OCI-LY3 (cell line): ENCODE data around the gene S100B.

ENCODE experiments used
- H2AFZ ChIP-seq: fragments of 200-600, 300-600 bp; shearing (Covaris generic); 2 replicates; pipeline ENCODE4 v1.6.0; 2014; ENCODE audit warnings: antibody characterized with exemption, low read depth, low read length
- H3K27ac ChIP-seq: fragments of 200-600, 300-600 bp; sonication (generic); 2 replicates; pipeline ENCODE4 v1.5.1; 2014; ENCODE audit warnings: mild to moderate bottlenecking, low read length, moderate library complexity, mixed read lengths
- H3K27me3 ChIP-seq: fragments of 200-600, 300-600 bp; sonication (generic); 2 replicates; pipeline ENCODE4 v1.6.1; 2014; ENCODE audit warnings: low read depth, low read length, mixed read lengths
- H3K36me3 ChIP-seq: fragments of 200-600, 300-600 bp; sonication (generic); replicated peaks from 2 replicates; pipeline ENCODE3; 2014; ENCODE audit warnings: low read depth, low read length, mixed read lengths
- H3K4me1 ChIP-seq: fragments of 300-600, 200-600 bp; sonication (generic); 2 replicates; pipeline ENCODE4 v1.6.1; 2014; ENCODE audit warnings: low read length, mixed read lengths
- H3K4me2 ChIP-seq: fragments of 200-600, 300-600 bp; sonication (generic); 2 replicates; pipeline ENCODE4 v1.6.1; 2014; ENCODE audit warnings: low read length, mixed read lengths
- H3K4me3 ChIP-seq: fragments of 300-600, 200-600 bp; sonication (generic); 2 replicates; pipeline ENCODE4 v1.5.1; 2014; ENCODE audit warnings: antibody characterized with exemption, mild to moderate bottlenecking, low read length, moderate library complexity
- H3K79me2 ChIP-seq: fragments of 300-600, 200-600 bp; shearing (Covaris generic); 2 replicates; pipeline ENCODE4 v1.6.1; 2014; ENCODE audit warnings: mild to moderate bottlenecking, low read length, mixed read lengths
- H3K9ac ChIP-seq: fragments of 300-600, 200-600 bp; shearing (Covaris generic); 2 replicates; pipeline ENCODE4 v1.6.0; 2014; ENCODE audit warnings: mild to moderate bottlenecking, low read length, moderate library complexity
- H3K9me3 ChIP-seq: fragments of 200-600, 300-600 bp; shearing (Covaris generic); 2 replicates; pipeline ENCODE4 v1.6.1; 2014; ENCODE audit warnings: low read length, mixed read lengths; ENCODE audit not compliant: insufficient read depth
- H4K20me1 ChIP-seq: fragments of 200-600, 300-600 bp; sonication (generic); 2 replicates; pipeline ENCODE4 v1.6.1; 2016; ENCODE audit warnings: low read length, mixed read lengths; ENCODE audit not compliant: insufficient read depth
- CTCF ChIP-seq: fragments of 200-600, 300-600 bp; sonication (generic); IDR thresholded peaks from 2 replicates; pipeline ENCODE4 v1.5.1; 2014; ENCODE audit warnings: antibody characterized with exemption, low read length, low read depth
- EZH2phosphoT487 ChIP-seq: fragments of 200-600 bp; shearing (Covaris generic); IDR thresholded peaks from 2 replicates; pipeline ENCODE4 v1.6.1; 2018; ENCODE audit warnings: antibody characterized with exemption, mixed run types, low read depth

Gene S100B

DNA sequence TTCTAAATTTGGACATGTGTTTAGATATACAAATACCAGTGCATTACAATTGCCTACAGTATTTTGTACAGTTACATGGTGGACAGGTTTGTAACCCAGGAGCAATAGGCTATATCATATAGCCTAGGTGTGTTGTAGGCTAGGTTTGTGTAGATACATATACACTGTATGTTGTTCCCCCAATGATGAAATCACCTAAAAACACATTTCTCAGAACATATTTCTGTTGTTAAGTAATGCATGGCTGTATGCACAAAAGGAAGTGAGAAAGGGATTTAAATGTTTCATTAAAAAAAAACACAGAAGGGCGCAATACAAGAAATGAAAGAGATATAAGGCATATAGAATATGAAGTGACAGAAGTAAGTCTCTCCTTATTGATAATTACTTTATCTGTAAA lies 32.0 kb downstream of the S100B start:
- Histone ChIP-seq H3K27ac (peak overlapping the region; percentile 51), H3K4me2 (peak overlapping the region; percentile 44), H2AFZ (no peak overlapping the region), H3K27me3 (no peaks in the 10 kb centered on the region), H3K4me3 (no peak overlapping the region), H3K9me3 (no peaks in the 10 kb centered on the region), H3K9ac (no peak overlapping the region), H4K20me1 (no peaks in the 10 kb centered on the region), H3K36me3 (peaks cover 23% of the 10 kb centered on the region), H3K4me1 (peaks cover 12% of the 10 kb centered on the region), H3K79me2 (no peaks in the 10 kb centered on the region)
- TF ChIP-seq CTCF (no peak), EZH2phosphoT487 (no peak)

DNA sequence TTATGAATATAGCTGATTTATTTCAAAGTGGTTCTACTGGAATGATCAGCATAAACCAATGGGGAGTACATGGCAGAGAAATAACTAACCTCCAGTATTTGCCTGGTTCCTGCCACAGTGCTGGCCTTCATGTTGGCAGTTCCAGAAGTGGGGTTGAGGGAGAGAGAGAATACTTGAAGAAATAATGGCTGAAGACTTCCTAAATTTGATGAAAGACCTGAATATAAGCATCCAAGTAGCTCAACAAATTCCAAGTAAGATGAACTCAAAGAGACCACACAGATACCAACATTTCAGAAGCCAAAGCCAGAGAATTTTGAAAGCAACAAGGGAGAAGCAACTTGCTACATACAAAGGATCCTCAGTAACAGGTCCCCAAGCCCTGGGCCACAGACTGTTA lies 34.3 kb downstream of the S100B start:
- Histone ChIP-seq H3K36me3 (peaks cover 26% of the 10 kb centered on the region), H3K27ac (no peak overlapping the region), H3K9me3 (no peaks in the 10 kb centered on the region)

DNA sequence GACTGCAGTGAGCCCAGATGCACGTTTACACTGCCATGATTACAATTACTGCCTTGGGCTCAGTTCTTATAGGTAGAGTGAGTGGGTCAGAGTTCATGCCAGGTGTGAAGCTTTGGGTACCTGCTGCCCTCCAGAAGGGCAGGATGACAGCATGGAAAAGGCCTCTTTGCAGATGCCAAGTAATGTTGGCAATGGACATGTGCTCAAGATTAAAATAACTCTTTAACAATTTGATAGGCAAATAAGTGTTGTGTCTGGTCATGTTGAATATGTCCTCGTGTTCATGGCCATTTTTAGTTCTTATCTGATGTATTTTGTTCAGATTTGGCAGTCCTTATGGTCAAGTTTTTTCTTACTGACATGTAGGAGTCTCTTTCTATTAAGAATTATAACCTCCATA lies 34.8 kb downstream of the S100B start:
- H3K27me3 ChIP-seq = no peaks in the 10 kb centered on the region
- no peaks in the 10 kb centered on the region for H3K79me2 ChIP-seq
- no peak overlapping the region for H3K27ac ChIP-seq
- no peak overlapping the region for H3K4me2 ChIP-seq
- no peaks in the 10 kb centered on the region for H4K20me1 ChIP-seq
- peaks cover 12% of the 10 kb centered on the region for H3K4me1 ChIP-seq
- H3K36me3 ChIP-seq = peaks cover 26% of the 10 kb centered on the region
- no peak overlapping the region for H3K9ac ChIP-seq
- H3K4me3 ChIP-seq = no peak overlapping the region
- TF ChIP-seq CTCF = no peak
- no peak for TF ChIP-seq EZH2phosphoT487
- no peak overlapping the region for H2AFZ ChIP-seq
- H3K9me3 ChIP-seq = no peaks in the 10 kb centered on the region

More for the DNA sequence above, 34.3 kb downstream of the S100B start:
- Histone ChIP-seq H3K79me2 (no peaks in the 10 kb centered on the region), H4K20me1 (no peaks in the 10 kb centered on the region), H3K4me1 (peaks cover 12% of the 10 kb centered on the region), H3K9ac (no peak overlapping the region), H3K4me3 (no peak overlapping the region), H2AFZ (no peak overlapping the region), H3K27me3 (no peaks in the 10 kb centered on the region), H3K4me2 (no peak overlapping the region)
- TF ChIP-seq CTCF (no peak), EZH2phosphoT487 (no peak)

DNA sequence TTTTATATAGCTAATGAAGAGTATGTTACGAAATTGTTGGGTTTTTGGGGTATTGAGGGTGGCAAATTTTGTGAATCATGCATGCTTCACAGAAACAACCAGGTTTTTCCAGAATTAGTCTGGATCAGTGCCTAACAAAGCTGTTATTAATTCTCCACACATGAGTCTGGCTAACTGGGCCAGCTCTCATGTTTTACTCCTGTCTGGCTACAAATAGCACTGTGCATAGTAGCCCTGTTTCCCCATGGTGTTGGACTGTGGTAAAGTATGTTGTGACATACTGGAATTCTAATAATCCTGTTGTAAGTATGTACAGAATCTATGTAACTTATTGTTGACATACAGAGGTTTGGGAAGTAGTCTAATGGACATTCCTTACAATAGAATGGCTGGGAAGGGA lies 35.8 kb downstream of the S100B start:
- Histone ChIP-seq H3K4me2 (no peak overlapping the region), H3K27ac (no peak overlapping the region), H3K9me3 (no peaks in the 10 kb centered on the region), H3K36me3 (peaks cover 26% of the 10 kb centered on the region), H3K27me3 (no peaks in the 10 kb centered on the region), H3K4me3 (no peak overlapping the region), H4K20me1 (no peaks in the 10 kb centered on the region), H3K79me2 (no peaks in the 10 kb centered on the region), H2AFZ (no peak overlapping the region), H3K4me1 (peaks cover 12% of the 10 kb centered on the region), H3K9ac (no peak overlapping the region)
- TF ChIP-seq EZH2phosphoT487 (no peak), CTCF (no peak)
